IMR-90 (cell line): ENCODE results near the gene TOP2A. TPM values are rescaled to one million over a fixed set of nuclear protein-coding genes. Genes with fewer than 3 reads are reported as not detected.

Source experiments
- ATAC-seq: fragments of 200-7000 bp; cut with Tn5 transposase; 2 replicates; pipeline ENCODE4 v1.9.1; 2020; ENCODE audit warnings: low read depth, mild to moderate bottlenecking, moderate library complexity
- BruUV-seq: library from RNA; stranded (reverse); fragments of 400-500 nt; replicated peaks from 2 replicates; lab custom pipeline; 2021; lab: Mats Ljungman, UMichigan
- CTCF ChIA-PET: fragments of 300-600 bp; formaldehyde crosslinking; extraction: SDS; loops from one replicate; lab custom pipeline; 2021; ENCODE audit warnings: antibody characterized with exemption; lab: Yijun Ruan, JAX
- POLR2A ChIA-PET: fragments of 300-600 bp; sonication (Branson Sonifier 250); formaldehyde crosslinking; loops from one replicate; lab custom pipeline; 2022; ENCODE audit warnings: antibody characterized with exemption; ENCODE audit not compliant: unreplicated experiment; lab: Charles Lee
- DNase-seq: peaks from one replicate; pipeline ENCODE4 v3.0.0; 2013
- H2AFZ ChIP-seq: replicated peaks from 2 replicates; pipeline ENCODE3; 2013; ENCODE audit warnings: low read length, mild to moderate bottlenecking; ENCODE audit not compliant: poor library complexity
- H2AK5ac ChIP-seq: 2 replicates; pipeline ENCODE4 v1.6.1; 2013; ENCODE audit warnings: low read depth, low read length, inconsistent platforms
- H2AK9ac ChIP-seq: replicated peaks from 2 replicates; pipeline ENCODE3; 2013; ENCODE audit warnings: mild to moderate bottlenecking, low read depth, low read length, moderate library complexity; ENCODE audit not compliant: poor library complexity
- H2BK120ac ChIP-seq: 2 replicates; pipeline ENCODE4 v1.6.1; 2013; ENCODE audit warnings: low read depth, low read length, inconsistent platforms
- H2BK15ac ChIP-seq: 3 replicates; pipeline ENCODE4 v1.6.1; 2013; ENCODE audit warnings: low read depth, low read length, inconsistent platforms
- H2BK20ac ChIP-seq: 2 replicates; pipeline ENCODE4 v1.6.1; 2013; ENCODE audit warnings: low read depth, mild to moderate bottlenecking, inconsistent platforms, low read length, moderate library complexity
- H2BK5ac ChIP-seq: 2 replicates; pipeline ENCODE4 v1.6.1; 2013; ENCODE audit warnings: mild to moderate bottlenecking, low read depth, low read length, inconsistent platforms; ENCODE audit not compliant: poor library complexity, severe bottlenecking
- H3K14ac ChIP-seq: replicated peaks from 2 replicates; pipeline ENCODE4 v1.6.1; 2013; ENCODE audit warnings: low read depth, low read length, inconsistent platforms
- H3K18ac ChIP-seq: 2 replicates; pipeline ENCODE4 v1.6.1; 2013; ENCODE audit warnings: low read depth, low read length, control low read depth
- H3K23ac ChIP-seq: 2 replicates; pipeline ENCODE4 v1.6.1; 2013; ENCODE audit warnings: low read depth, low read length, inconsistent platforms
- H3K27ac ChIP-seq: 2 replicates; pipeline ENCODE4 v1.5.1; 2013; ENCODE audit warnings: mild to moderate bottlenecking, control low read depth, low read length; ENCODE audit not compliant: insufficient read depth
- H3K27me3 ChIP-seq: 2 replicates; pipeline ENCODE4 v1.6.1; 2013; ENCODE audit warnings: low read length; ENCODE audit not compliant: control insufficient read depth, insufficient read depth
- H3K36me3 ChIP-seq: 2 replicates; pipeline ENCODE4 v1.6.1; 2013; ENCODE audit warnings: low read length, mixed read lengths; ENCODE audit not compliant: control insufficient read depth, insufficient read depth
- H3K4ac ChIP-seq: 2 replicates; pipeline ENCODE4 v1.6.1; 2013; ENCODE audit warnings: low read depth, low read length, inconsistent platforms
- H3K4me1 ChIP-seq: 2 replicates; pipeline ENCODE4 v1.6.1; 2013; ENCODE audit warnings: low read length, mixed read lengths; ENCODE audit not compliant: control insufficient read depth, insufficient read depth
- H3K4me2 ChIP-seq: 2 replicates; pipeline ENCODE4 v1.6.1; 2013; ENCODE audit warnings: low read depth, mild to moderate bottlenecking, control low read depth, low read length, moderate library complexity
- H3K4me3 ChIP-seq: 2 replicates; pipeline ENCODE4 v1.5.1; 2013; ENCODE audit warnings: low read depth, mild to moderate bottlenecking, control low read depth, low read length, moderate library complexity; ENCODE audit not compliant: insufficient read depth
- H3K56ac ChIP-seq: 2 replicates; pipeline ENCODE4 v1.6.1; 2013; ENCODE audit warnings: low read length, inconsistent platforms; ENCODE audit not compliant: insufficient read depth; ENCODE audit errors: extremely low read depth
- H3K79me1 ChIP-seq, 2 experiments: 2 replicates each; pipeline ENCODE4 v1.6.1; 2013; ENCODE audit warnings: low read length in 2 of 2, inconsistent platforms in 1 of 2, low read depth in 1 of 2
- H3K9ac ChIP-seq: 2 replicates; pipeline ENCODE4 v1.6.1; 2013; ENCODE audit warnings: low read depth, low read length, control low read depth
- H3K9me1 ChIP-seq: 2 replicates; pipeline ENCODE4 v1.6.1; 2013; ENCODE audit warnings: low read length, inconsistent platforms; ENCODE audit not compliant: insufficient read depth
- H3K9me3 ChIP-seq: 2 replicates; pipeline ENCODE4 v1.6.1; 2013; ENCODE audit warnings: low read length; ENCODE audit not compliant: control insufficient read depth, insufficient read depth
- H4K20me1 ChIP-seq: 2 replicates; pipeline ENCODE4 v1.6.1; 2013; ENCODE audit warnings: low read length, inconsistent platforms; ENCODE audit not compliant: insufficient read depth
- H4K5ac ChIP-seq: 2 replicates; pipeline ENCODE4 v1.6.1; 2013; ENCODE audit warnings: mild to moderate bottlenecking, low read depth, low read length, control low read depth
- H4K8ac ChIP-seq, 2 experiments: 2 replicates each; pipeline ENCODE4 v1.6.1; 2013; ENCODE audit warnings: low read depth in 2 of 2, low read length in 2 of 2, control low read depth in 1 of 2, inconsistent platforms in 1 of 2
- H4K91ac ChIP-seq: 2 replicates; pipeline ENCODE4 v1.6.1; 2013; ENCODE audit warnings: low read depth, low read length, inconsistent platforms; ENCODE audit not compliant: insufficient read depth
- CEBPB ChIP-seq: IDR thresholded peaks from 2 replicates; pipeline ENCODE4 v1.6.1; 2012; ENCODE audit warnings: low read depth, low read length, improper control_type of control experiment
- FOS ChIP-seq: fragments of 150-350 bp; IDR thresholded peaks from 2 replicates; pipeline ENCODE4 v1.6.1; 2016; ENCODE audit warnings: low read depth, low read length
- MAZ ChIP-seq: IDR thresholded peaks from 2 replicates; pipeline ENCODE4 v1.6.1; 2012; ENCODE audit warnings: low read depth, mild to moderate bottlenecking, low read length, improper control_type of control experiment, moderate library complexity, borderline replicate concordance
- MXI1 ChIP-seq: IDR thresholded peaks from 2 replicates; pipeline ENCODE4 v1.6.1; 2012; ENCODE audit warnings: low read depth, mild to moderate bottlenecking, low read length, moderate library complexity, borderline replicate concordance
- NFE2L2 ChIP-seq: fragments of 150-350 bp; IDR thresholded peaks from 2 replicates; pipeline ENCODE4 v1.6.1; 2016; ENCODE audit warnings: low read depth, mild to moderate bottlenecking, low read length
- POLR2A ChIP-seq: IDR thresholded peaks from 2 replicates; pipeline ENCODE4 v1.6.1; 2012; ENCODE audit warnings: mild to moderate bottlenecking, low read depth, low read length
- RAD21 ChIP-seq: IDR thresholded peaks from 2 replicates; pipeline ENCODE4 v1.6.1; 2012; ENCODE audit warnings: low read length, improper control_type of control experiment
- RCOR1 ChIP-seq: IDR thresholded peaks from 2 replicates; pipeline ENCODE4 v1.6.1; 2012; ENCODE audit warnings: mild to moderate bottlenecking, low read length, improper control_type of control experiment; ENCODE audit not compliant: insufficient replicate concordance
- RFX5 ChIP-seq: IDR thresholded peaks from 2 replicates; pipeline ENCODE4 v1.8.0; 2012; ENCODE audit warnings: low read depth, mild to moderate bottlenecking, low read length, moderate library complexity
- SMC3 ChIP-seq: fragments of 150-350 bp; IDR thresholded peaks from 2 replicates; pipeline ENCODE4 v1.6.1; 2016; ENCODE audit warnings: low read depth, mild to moderate bottlenecking, antibody characterized with exemption, low read length, moderate library complexity
- WGBS, 2 experiments: methylation state at CpG; one replicate each; pipeline versions ENCODE4 v1.1.5 to v1.1.7; 2013; ENCODE audit warnings: missing lambda C conversion rate in 2 of 2; ENCODE audit not compliant: insufficient read length in 1 of 2; ENCODE audit errors: extremely low coverage in 2 of 2; 5-methylcytosine and 5-hydroxymethylcytosine counted together
- dilution Hi-C: fragments of 300-500 bp; cut with HindIII; formaldehyde crosslinking; loops from one replicate; pipeline ENCODE4 v1.14.3; 2018; ENCODE audit warnings: low sequenced_read_pairs; ENCODE audit not compliant: unreplicated experiment
- in situ Hi-C: fragments of 300-500 bp; cut with MboI; formaldehyde crosslinking; loops from 3 replicates; pipeline ENCODE4 v1.14.3; 2019; ENCODE audit warnings: low sequenced_read_pairs, inconsistent platforms, mixed read lengths
- intact Hi-C: fragments of 100-400 bp; cut with micrococcal nuclease; formaldehyde crosslinking; loops from 2 replicates; pipeline ENCODE4 v1.10.0; 2022
- polyA plus RNA-seq, 3 experiments: library from polyadenylated mRNA; depleted of rRNA; stranded (reverse); fragments of >200 nt; gene quantifications; 2 replicates each; pipeline ENCODE4 v1.2.3, GENCODE V29; 2012; ENCODE audit warnings: low replicate concordance in 1 of 3
- total RNA-seq: library from RNA; depleted of rRNA; stranded (reverse); fragments of >200 nt; gene quantifications from 2 replicates; pipeline ENCODE4 v1.2.3, GENCODE V29; 2012
- TF ChIP-seq, protein P1 (sequence below): fragments of 150-350 bp; IDR thresholded peaks from 2 replicates; pipeline ENCODE4 v1.6.1; 2017; ENCODE audit warnings: mild to moderate bottlenecking, antibody characterized with exemption, low read length, low read depth
- TF ChIP-seq, protein P2 (sequence below): conservative IDR thresholded peaks from 2 replicates; pipeline ENCODE4 v1.5.1; 2012; ENCODE audit warnings: mild to moderate bottlenecking, low read depth, low read length, improper control_type of control experiment
- TF ChIP-seq, protein P3 (sequence below): fragments of 150-350 bp; IDR thresholded peaks from 2 replicates; pipeline ENCODE4 v1.6.1; 2016; ENCODE audit warnings: low read depth, mild to moderate bottlenecking, low read length, moderate library complexity, borderline replicate concordance

Gene TOP2A
- total and polyA plus RNA-seq, 2 of the 4 experiments (the other 2 are of a cell fraction): 43.4 to 68.5 TPM

DNA sequence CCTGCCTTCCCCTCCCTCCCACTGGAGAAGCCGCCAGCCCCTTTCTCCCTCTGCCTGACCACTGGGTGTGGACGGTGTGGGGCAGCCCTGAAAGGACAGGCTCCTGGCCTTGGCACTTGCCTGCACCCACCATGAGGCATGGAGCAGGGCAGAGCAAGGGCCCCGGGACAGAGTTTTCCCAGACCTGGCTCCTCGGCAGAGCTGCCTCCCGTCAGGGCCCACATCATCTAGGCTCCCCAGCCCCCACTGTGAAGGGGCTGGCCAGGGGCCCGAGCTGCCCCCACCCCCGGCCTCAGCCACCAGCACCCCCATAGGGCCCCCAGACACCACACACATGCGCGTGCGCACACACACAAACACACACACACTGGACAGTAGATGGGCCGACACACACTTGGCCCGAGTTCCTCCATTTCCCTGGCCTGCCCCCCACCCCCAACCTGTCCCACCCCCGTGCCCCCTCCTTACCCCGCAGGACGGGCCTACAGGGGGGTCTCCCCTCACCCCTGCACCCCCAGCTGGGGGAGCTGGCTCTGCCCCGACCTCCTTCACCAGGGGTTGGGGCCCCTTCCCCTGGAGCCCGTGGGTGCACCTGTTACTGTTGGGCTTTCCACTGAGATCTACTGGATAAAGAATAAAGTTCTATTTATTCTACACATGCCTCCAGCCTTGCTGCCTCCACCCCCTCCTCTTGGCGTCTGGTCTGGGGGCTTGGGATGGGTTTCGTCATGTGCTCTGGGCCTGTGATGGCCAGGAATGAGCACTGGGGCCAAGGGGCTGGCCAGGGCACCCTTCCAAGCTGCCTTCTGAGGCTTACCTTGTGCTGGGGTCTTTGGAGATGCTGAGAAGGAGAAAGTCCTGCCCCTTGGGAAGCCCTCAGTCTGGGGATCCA, 60.5 kb downstream of the TOP2A start:
- Histone ChIP-seq H2BK15ac (no peak overlapping the region), H2BK120ac (no peak overlapping the region), H3K36me3 (peaks cover 31% of the 10 kb centered on the region), H2BK20ac (no peak overlapping the region), H3K18ac (no peak overlapping the region), H3K79me1 (peaks cover 0 to 21% of the 10 kb centered on the region in 2 experiments; a peak in 2 of 4 replicates), H2BK5ac (no peak overlapping the region), H3K9ac (no peak overlapping the region), H3K9me3 (no peaks in the 10 kb centered on the region), H3K9me1 (no peaks in the 10 kb centered on the region), H2AK5ac (no peak overlapping the region; the same call in 1 of the 2 replicates), H3K23ac (no peak overlapping the region), H4K91ac (no peak overlapping the region), H3K14ac (no peak overlapping the region), H3K27me3 (no peaks in the 10 kb centered on the region), H4K5ac (no peak overlapping the region), H4K8ac (no peak overlapping the region), H3K4me2 (no peak overlapping the region), H4K20me1 (peaks cover 11% of the 10 kb centered on the region), H3K27ac (no peak overlapping the region), H2AFZ (no peak overlapping the region), H2AK9ac (no peak overlapping the region), H3K56ac (no peak overlapping the region), H3K4me1 (no peaks in the 10 kb centered on the region; the same call in 1 of the 2 replicates), H3K4me3 (no peak overlapping the region), H3K4ac (no peak overlapping the region)
- intact Hi-C loops (loop anchor here (5.0 kb wide), 1 partner anchor 155 kb away; no protein-coding TSS in a partner anchor), dilution Hi-C loops (no loop called here), in situ Hi-C loops (loop anchor here (10.0 to 25.0 kb wide), 3 partner anchors 142 to 1305 kb away; partner anchors contain the start of genes KRT27, KRT28 and WIPF2)
- ChIA-PET CTCF (interaction anchor here (0.7 to 1.3 kb wide), 3 partner anchors 54 to 59 kb away, joined by 4 to 6 read pairs (median 5); no protein-coding TSS in a partner anchor), POLR2A (no interaction called here)
- WGBS, 2 experiments: no CpG with 5 or more reads among the region's 19 CpGs
- TF ChIP-seq, protein P1, sequence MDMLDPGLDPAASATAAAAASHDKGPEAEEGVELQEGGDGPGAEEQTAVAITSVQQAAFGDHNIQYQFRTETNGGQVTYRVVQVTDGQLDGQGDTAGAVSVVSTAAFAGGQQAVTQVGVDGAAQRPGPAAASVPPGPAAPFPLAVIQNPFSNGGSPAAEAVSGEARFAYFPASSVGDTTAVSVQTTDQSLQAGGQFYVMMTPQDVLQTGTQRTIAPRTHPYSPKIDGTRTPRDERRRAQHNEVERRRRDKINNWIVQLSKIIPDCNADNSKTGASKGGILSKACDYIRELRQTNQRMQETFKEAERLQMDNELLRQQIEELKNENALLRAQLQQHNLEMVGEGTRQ: no peak
- TF ChIP-seq SMC3 (no peak), MXI1 (no peak), NFE2L2 (no peak), FOS (no peak), CEBPB (no peak), MAZ (no peak), RFX5 (no peak), POLR2A (no peak), RAD21 (no peak), RCOR1 (no peak)
- TF ChIP-seq, protein P2, sequence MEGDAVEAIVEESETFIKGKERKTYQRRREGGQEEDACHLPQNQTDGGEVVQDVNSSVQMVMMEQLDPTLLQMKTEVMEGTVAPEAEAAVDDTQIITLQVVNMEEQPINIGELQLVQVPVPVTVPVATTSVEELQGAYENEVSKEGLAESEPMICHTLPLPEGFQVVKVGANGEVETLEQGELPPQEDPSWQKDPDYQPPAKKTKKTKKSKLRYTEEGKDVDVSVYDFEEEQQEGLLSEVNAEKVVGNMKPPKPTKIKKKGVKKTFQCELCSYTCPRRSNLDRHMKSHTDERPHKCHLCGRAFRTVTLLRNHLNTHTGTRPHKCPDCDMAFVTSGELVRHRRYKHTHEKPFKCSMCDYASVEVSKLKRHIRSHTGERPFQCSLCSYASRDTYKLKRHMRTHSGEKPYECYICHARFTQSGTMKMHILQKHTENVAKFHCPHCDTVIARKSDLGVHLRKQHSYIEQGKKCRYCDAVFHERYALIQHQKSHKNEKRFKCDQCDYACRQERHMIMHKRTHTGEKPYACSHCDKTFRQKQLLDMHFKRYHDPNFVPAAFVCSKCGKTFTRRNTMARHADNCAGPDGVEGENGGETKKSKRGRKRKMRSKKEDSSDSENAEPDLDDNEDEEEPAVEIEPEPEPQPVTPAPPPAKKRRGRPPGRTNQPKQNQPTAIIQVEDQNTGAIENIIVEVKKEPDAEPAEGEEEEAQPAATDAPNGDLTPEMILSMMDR: no peak
- TF ChIP-seq, protein P3, sequence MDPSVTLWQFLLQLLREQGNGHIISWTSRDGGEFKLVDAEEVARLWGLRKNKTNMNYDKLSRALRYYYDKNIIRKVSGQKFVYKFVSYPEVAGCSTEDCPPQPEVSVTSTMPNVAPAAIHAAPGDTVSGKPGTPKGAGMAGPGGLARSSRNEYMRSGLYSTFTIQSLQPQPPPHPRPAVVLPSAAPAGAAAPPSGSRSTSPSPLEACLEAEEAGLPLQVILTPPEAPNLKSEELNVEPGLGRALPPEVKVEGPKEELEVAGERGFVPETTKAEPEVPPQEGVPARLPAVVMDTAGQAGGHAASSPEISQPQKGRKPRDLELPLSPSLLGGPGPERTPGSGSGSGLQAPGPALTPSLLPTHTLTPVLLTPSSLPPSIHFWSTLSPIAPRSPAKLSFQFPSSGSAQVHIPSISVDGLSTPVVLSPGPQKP: no peak
- no peak for ATAC-seq
- BruUV-seq: no TSS peak
- no peak for DNase-seq
